Measurements from ENCODE around the gene SPEN. TPM values are rescaled to one million over a fixed set of nuclear protein-coding genes. Genes with fewer than 3 reads are reported as not detected.
A peak's percentile ranks its signal among the peaks of the same experiment; 100 is the strongest.

The SPEN gene
- total and polyA plus RNA-seq, 2 experiments from 2014 or later = 14.9 to 43.6 TPM

GRCh38 chr1:15944308-15945010, 97.0 kb downstream of the SPEN start:
- no peaks in the 10 kb centered on the region for H3K9me3 Mint-ChIP-seq
- TF ChIP-seq ZNF331 (CRISPR knock-in tag; IDR thresholded peaks at IDR 0.05; ENCODE audit: low read depth) (no peak), STAT1 (IDR thresholded peaks at IDR 0.05; ENCODE audit: unreplicated experiment) (no peak), ZNF114 (CRISPR knock-in tag; IDR thresholded peaks at IDR 0.05) (no peak), CTCF (conservative IDR thresholded peaks at IDR 0.05; ENCODE audit: low read depth in 2 of 2) (peak; percentile 10 to 43; a peak in 2 of 4 replicates), ETS1 (IDR thresholded peaks at IDR 0.05) (no peak), JUNB (IDR thresholded peaks at IDR 0.05; ENCODE audit: unreplicated experiment) (no peak)
- peaks cover 19% of the 10 kb centered on the region for H3K4me1 Mint-ChIP-seq
- peaks cover 31% of the 10 kb centered on the region for H3K36me3 Mint-ChIP-seq (ENCODE audit: low read depth)
- no peak overlapping the region for H3K4me3 Mint-ChIP-seq
- H3K36me3 ChIP-seq (ENCODE audit: insufficient read depth) = peaks cover 8% of the 10 kb centered on the region
- H3K4me3 ChIP-seq = no peak overlapping the region
- H3K4me1 ChIP-seq (ENCODE audit: insufficient read depth) = peaks cover 12% of the 10 kb centered on the region
- H3K9me2 ChIP-seq (ENCODE audit: insufficient read depth) = no peaks in the 10 kb centered on the region
- ATAC-seq (peak; percentile 7), DNase-seq (ENCODE audit: low spot score) (peak; percentile 52)
- no peaks in the 10 kb centered on the region for H3K27me3 ChIP-seq (ENCODE audit: insufficient read depth)
- no peak overlapping the region for H3K27ac Mint-ChIP-seq
- H3K27ac ChIP-seq (ENCODE audit: low read depth) = no peak overlapping the region
- no peak overlapping the region for H3K4me2 ChIP-seq
- H3K27me3 Mint-ChIP-seq (ENCODE audit: insufficient read depth, low read depth, poor library complexity) = peaks cover 9% of the 10 kb centered on the region
- H2AFZ ChIP-seq = no peak overlapping the region
- peaks cover 5% of the 10 kb centered on the region; the same call in 1 of the 2 replicates for H3K79me2 ChIP-seq (replicated peaks; ENCODE audit: insufficient read depth)
- H3F3A ChIP-seq (replicated peaks; ENCODE audit: low read depth) = no peaks in the 10 kb centered on the region
- H4K20me1 ChIP-seq (replicated peaks; ENCODE audit: insufficient read depth) = no peaks in the 10 kb centered on the region; the same call in 1 of the 2 replicates

- DNase-seq (ENCODE audit: low spot score) (no peak), ATAC-seq (no peak)
- Histone ChIP-seq H3K4me2 (no peak overlapping the region), H2AFZ (no peak overlapping the region), H3K79me2 (replicated peaks; ENCODE audit: insufficient read depth) (peaks cover 5% of the 10 kb centered on the region; the same call in 1 of the 2 replicates), H4K20me1 (replicated peaks; ENCODE audit: insufficient read depth) (no peaks in the 10 kb centered on the region; the same call in 1 of the 2 replicates), H3F3A (replicated peaks; ENCODE audit: low read depth) (no peaks in the 10 kb centered on the region), H3K36me3 (ENCODE audit: insufficient read depth) (peaks cover 3% of the 10 kb centered on the region), H3K4me1 (ENCODE audit: insufficient read depth) (peaks cover 17% of the 10 kb centered on the region), H3K9me2 (ENCODE audit: insufficient read depth) (no peaks in the 10 kb centered on the region), H3K4me3 (no peak overlapping the region), H3K27ac (ENCODE audit: low read depth) (no peak overlapping the region), H3K27me3 (ENCODE audit: insufficient read depth) (no peaks in the 10 kb centered on the region)
- Mint-ChIP-seq H3K9me3 (no peaks in the 10 kb centered on the region), H3K4me3 (no peak overlapping the region), H3K36me3 (ENCODE audit: low read depth) (peaks cover 25% of the 10 kb centered on the region), H3K27me3 (ENCODE audit: insufficient read depth, low read depth, poor library complexity) (peaks cover 9% of the 10 kb centered on the region), H3K27ac (no peak overlapping the region), H3K4me1 (peaks cover 27% of the 10 kb centered on the region)
- TF ChIP-seq EZH2 (IDR thresholded peaks at IDR 0.05; ENCODE audit: low read depth, unreplicated experiment) = no peak
- TF ChIP-seq REST (IDR thresholded peaks at IDR 0.05; ENCODE audit: unreplicated experiment) = no peak
- no peak for TF ChIP-seq JUNB (IDR thresholded peaks at IDR 0.05; ENCODE audit: unreplicated experiment)
- TF ChIP-seq STAT1 (IDR thresholded peaks at IDR 0.05; ENCODE audit: unreplicated experiment) = no peak
- no peak for TF ChIP-seq EZH2phosphoT487 (IDR thresholded peaks at IDR 0.05; ENCODE audit: unreplicated experiment)
- no peak for TF ChIP-seq CTCF (conservative IDR thresholded peaks at IDR 0.05; ENCODE audit: low read depth in 2 of 2)
- TF ChIP-seq ZNF114 (CRISPR knock-in tag; IDR thresholded peaks at IDR 0.05) = no peak
Observed at GRCh38 chr1:15945011-15945831, 97.7 kb downstream of the SPEN start.

Data from GM23338 (cell line).